ENCODE results near the gene TNF.

The TNF gene

GRCh38 chr6:31573239-31574105 lies 1.9 kb upstream of the TNF start:
- H3K36me3 ChIP-seq (ENCODE audit: control insufficient read depth in 1 of 2, insufficient read depth in 2 of 2, low read length in 2 of 2): no peaks in the 10 kb centered on the region
- peaks cover 0 to 5% of the 10 kb centered on the region in 2 donors for H3K27me3 ChIP-seq (ENCODE audit: control insufficient read depth in 1 of 2, insufficient read depth in 2 of 2, low read length in 2 of 2)
- H3K4me3 ChIP-seq (ENCODE audit: low read depth in 1 of 2, low read length in 2 of 2): no peak overlapping the region
- no peaks in the 10 kb centered on the region for H3K9me3 ChIP-seq (ENCODE audit: control insufficient read depth in 1 of 2, low read length in 2 of 2)
- no peak overlapping the region for H3K27ac ChIP-seq (ENCODE audit: low read depth, low read length)
- peaks cover 0 to 6% of the 10 kb centered on the region in 2 donors for H3K4me1 ChIP-seq (ENCODE audit: control insufficient read depth in 1 of 2, insufficient read depth in 2 of 2, low read length in 2 of 2)
- no peak overlapping the region for H3K9ac ChIP-seq (ENCODE audit: low read depth in 1 of 2, low read length in 2 of 2)

- no peaks in the 10 kb centered on the region for H3K9me3 ChIP-seq (ENCODE audit: control insufficient read depth in 1 of 2, low read length in 2 of 2)
- H3K36me3 ChIP-seq (ENCODE audit: control insufficient read depth in 1 of 2, insufficient read depth in 2 of 2, low read length in 2 of 2): no peaks in the 10 kb centered on the region
- no peak overlapping the region for H3K9ac ChIP-seq (ENCODE audit: low read depth in 1 of 2, low read length in 2 of 2)
- no peak overlapping the region for H3K4me3 ChIP-seq (ENCODE audit: low read depth in 1 of 2, low read length in 2 of 2)
- H3K27me3 ChIP-seq (ENCODE audit: control insufficient read depth in 1 of 2, insufficient read depth in 2 of 2, low read length in 2 of 2): peaks cover 0 to 5% of the 10 kb centered on the region in 2 donors
- H3K27ac ChIP-seq (ENCODE audit: low read depth, low read length): no peak overlapping the region
- peaks cover 0 to 3% of the 10 kb centered on the region in 2 donors for H3K4me1 ChIP-seq (ENCODE audit: control insufficient read depth in 1 of 2, insufficient read depth in 2 of 2, low read length in 2 of 2)
Measured at GRCh38 chr6:31574106-31575061, 981 bp upstream of the TNF start.

- Histone ChIP-seq H3K27me3 (ENCODE audit: control insufficient read depth in 1 of 2, insufficient read depth in 2 of 2, low read length in 2 of 2) (peaks cover 0 to 5% of the 10 kb centered on the region in 2 donors), H3K4me1 (ENCODE audit: control insufficient read depth in 1 of 2, insufficient read depth in 2 of 2, low read length in 2 of 2) (peaks cover 5% of the 10 kb centered on the region in 2 donors), H3K9ac (ENCODE audit: low read depth in 1 of 2, low read length in 2 of 2) (peak overlapping the region; percentile 15 to 21), H3K27ac (ENCODE audit: low read depth, low read length) (no peak overlapping the region), H3K36me3 (ENCODE audit: control insufficient read depth in 1 of 2, insufficient read depth in 2 of 2, low read length in 2 of 2) (no peaks in the 10 kb centered on the region), H3K9me3 (ENCODE audit: control insufficient read depth in 1 of 2, low read length in 2 of 2) (no peaks in the 10 kb centered on the region), H3K4me3 (ENCODE audit: low read depth in 1 of 2, low read length in 2 of 2) (peak overlapping the region; percentile 51 to 60)
Measured at GRCh38 chr6:31575952-31576685, 754 bp downstream of the TNF start.

DNA sequence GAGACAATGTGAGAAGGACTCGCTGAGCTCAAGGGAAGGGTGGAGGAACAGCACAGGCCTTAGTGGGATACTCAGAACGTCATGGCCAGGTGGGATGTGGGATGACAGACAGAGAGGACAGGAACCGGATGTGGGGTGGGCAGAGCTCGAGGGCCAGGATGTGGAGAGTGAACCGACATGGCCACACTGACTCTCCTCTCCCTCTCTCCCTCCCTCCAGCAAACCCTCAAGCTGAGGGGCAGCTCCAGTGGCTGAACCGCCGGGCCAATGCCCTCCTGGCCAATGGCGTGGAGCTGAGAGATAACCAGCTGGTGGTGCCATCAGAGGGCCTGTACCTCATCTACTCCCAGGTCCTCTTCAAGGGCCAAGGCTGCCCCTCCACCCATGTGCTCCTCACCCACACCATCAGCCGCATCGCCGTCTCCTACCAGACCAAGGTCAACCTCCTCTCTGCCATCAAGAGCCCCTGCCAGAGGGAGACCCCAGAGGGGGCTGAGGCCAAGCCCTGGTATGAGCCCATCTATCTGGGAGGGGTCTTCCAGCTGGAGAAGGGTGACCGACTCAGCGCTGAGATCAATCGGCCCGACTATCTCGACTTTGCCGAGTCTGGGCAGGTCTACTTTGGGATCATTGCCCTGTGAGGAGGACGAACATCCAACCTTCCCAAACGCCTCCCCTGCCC lies 1.7 kb downstream of the TNF start:
- H3K36me3 ChIP-seq (ENCODE audit: control insufficient read depth in 1 of 2, insufficient read depth in 2 of 2, low read length in 2 of 2): no peaks in the 10 kb centered on the region
- H3K9ac ChIP-seq (ENCODE audit: low read depth in 1 of 2, low read length in 2 of 2): peak overlapping the region in 1 of 2 donors; percentile 12
- H3K4me1 ChIP-seq (ENCODE audit: control insufficient read depth in 1 of 2, insufficient read depth in 2 of 2, low read length in 2 of 2): peaks cover 10 to 13% of the 10 kb centered on the region in 2 donors
- no peaks in the 10 kb centered on the region for H3K9me3 ChIP-seq (ENCODE audit: control insufficient read depth in 1 of 2, low read length in 2 of 2)
- H3K4me3 ChIP-seq (ENCODE audit: low read depth in 1 of 2, low read length in 2 of 2): peak overlapping the region; percentile 51 to 60
- H3K27ac ChIP-seq (ENCODE audit: low read depth, low read length): no peak overlapping the region
- peaks cover 0 to 5% of the 10 kb centered on the region in 2 donors for H3K27me3 ChIP-seq (ENCODE audit: control insufficient read depth in 1 of 2, insufficient read depth in 2 of 2, low read length in 2 of 2)

- no peaks in the 10 kb centered on the region for H3K9me3 ChIP-seq (ENCODE audit: control insufficient read depth in 1 of 2, low read length in 2 of 2)
- no peaks in the 10 kb centered on the region for H3K36me3 ChIP-seq (ENCODE audit: control insufficient read depth in 1 of 2, insufficient read depth in 2 of 2, low read length in 2 of 2)
- H3K4me3 ChIP-seq (ENCODE audit: low read depth in 1 of 2, low read length in 2 of 2): peak overlapping the region; percentile 51 to 60
- peaks cover 1 to 5% of the 10 kb centered on the region in 2 donors for H3K27me3 ChIP-seq (ENCODE audit: control insufficient read depth in 1 of 2, insufficient read depth in 2 of 2, low read length in 2 of 2)
- H3K4me1 ChIP-seq (ENCODE audit: control insufficient read depth in 1 of 2, insufficient read depth in 2 of 2, low read length in 2 of 2): peaks cover 12 to 17% of the 10 kb centered on the region in 2 donors
- H3K27ac ChIP-seq (ENCODE audit: low read depth, low read length): no peak overlapping the region
- no peak overlapping the region for H3K9ac ChIP-seq (ENCODE audit: low read depth in 1 of 2, low read length in 2 of 2)
Measured at GRCh38 chr6:31577579-31577966, 2.2 kb downstream of the TNF start.

GRCh38 chr6:31578184-31579118 lies 3.1 kb downstream of the TNF start:
- H3K9ac ChIP-seq (ENCODE audit: low read depth in 1 of 2, low read length in 2 of 2): no peak overlapping the region
- no peak overlapping the region for H3K27ac ChIP-seq (ENCODE audit: low read depth, low read length)
- H3K4me1 ChIP-seq (ENCODE audit: control insufficient read depth in 1 of 2, insufficient read depth in 2 of 2, low read length in 2 of 2): peaks cover 17% of the 10 kb centered on the region in 2 donors
- H3K36me3 ChIP-seq (ENCODE audit: control insufficient read depth in 1 of 2, insufficient read depth in 2 of 2, low read length in 2 of 2): no peaks in the 10 kb centered on the region
- no peaks in the 10 kb centered on the region for H3K9me3 ChIP-seq (ENCODE audit: control insufficient read depth in 1 of 2, low read length in 2 of 2)
- peaks cover 5% of the 10 kb centered on the region in 2 donors for H3K27me3 ChIP-seq (ENCODE audit: control insufficient read depth in 1 of 2, insufficient read depth in 2 of 2, low read length in 2 of 2)
- no peak overlapping the region for H3K4me3 ChIP-seq (ENCODE audit: low read depth in 1 of 2, low read length in 2 of 2)

GRCh38 chr6:31579119-31579505 lies 3.7 kb downstream of the TNF start:
- no peak overlapping the region for H3K27ac ChIP-seq (ENCODE audit: low read depth, low read length)
- no peaks in the 10 kb centered on the region for H3K9me3 ChIP-seq (ENCODE audit: control insufficient read depth in 1 of 2, low read length in 2 of 2)
- peaks cover 17% of the 10 kb centered on the region in 2 donors for H3K4me1 ChIP-seq (ENCODE audit: control insufficient read depth in 1 of 2, insufficient read depth in 2 of 2, low read length in 2 of 2)
- no peak overlapping the region for H3K9ac ChIP-seq (ENCODE audit: low read depth in 1 of 2, low read length in 2 of 2)
- H3K36me3 ChIP-seq (ENCODE audit: control insufficient read depth in 1 of 2, insufficient read depth in 2 of 2, low read length in 2 of 2): no peaks in the 10 kb centered on the region
- no peak overlapping the region for H3K4me3 ChIP-seq (ENCODE audit: low read depth in 1 of 2, low read length in 2 of 2)
- H3K27me3 ChIP-seq (ENCODE audit: control insufficient read depth in 1 of 2, insufficient read depth in 2 of 2, low read length in 2 of 2): peaks cover 5% of the 10 kb centered on the region in 2 donors

GRCh38 chr6:31579546-31580437 lies 4.4 kb downstream of the TNF start:
- Histone ChIP-seq H3K27ac (ENCODE audit: low read depth, low read length) (no peak overlapping the region), H3K9ac (ENCODE audit: low read depth in 1 of 2, low read length in 2 of 2) (peak overlapping the region; percentile 71 to 99)

More at GRCh38 chr6:31579546-31580437, 4.4 kb downstream of the TNF start:
- Histone ChIP-seq H3K36me3 (ENCODE audit: control insufficient read depth in 1 of 2, insufficient read depth in 2 of 2, low read length in 2 of 2) (no peaks in the 10 kb centered on the region), H3K9me3 (ENCODE audit: control insufficient read depth in 1 of 2, low read length in 2 of 2) (no peaks in the 10 kb centered on the region), H3K4me3 (ENCODE audit: low read depth in 1 of 2, low read length in 2 of 2) (peak overlapping the region; percentile 25 to 91), H3K4me1 (ENCODE audit: control insufficient read depth in 1 of 2, insufficient read depth in 2 of 2, low read length in 2 of 2) (peaks cover 17% of the 10 kb centered on the region in 2 donors), H3K27me3 (ENCODE audit: control insufficient read depth in 1 of 2, insufficient read depth in 2 of 2, low read length in 2 of 2) (peaks cover 5% of the 10 kb centered on the region in 2 donors)
